ENCODE measurements around the gene HS3ST6.
"Not testable (repeated sequence)": the region's sequence is repeated elsewhere in the genome, so short reads cannot be mapped to it uniquely, and the experiment has no call there.

The HS3ST6 gene

GRCh38 chr16:1907226-1907860 is 10.9 kb downstream of the HS3ST6 start:
- no peak for DNase-seq

GRCh38 chr16:1906846-1907165 is 11.4 kb downstream of the HS3ST6 start:
- DNase-seq, result no peak

- no peak for DNase-seq
Measured at GRCh38 chr16:1906055-1906845, 12.0 kb downstream of the HS3ST6 start.

GRCh38 chr16:1903845-1904840 is 14.1 kb downstream of the HS3ST6 start:
- DNase-seq, result no peak

GRCh38 chr16:1903220-1903574 is 15.0 kb downstream of the HS3ST6 start:
- DNase-seq, result no peak

GRCh38 chr16:1902547-1903219 is 15.5 kb downstream of the HS3ST6 start:
- DNase-seq, result no peak

GRCh38 chr16:1900452-1900774 is 17.8 kb downstream of the HS3ST6 start:
- DNase-seq, result no peak

- no peak for DNase-seq
Measured at GRCh38 chr16:1899641-1900451, 18.4 kb downstream of the HS3ST6 start.

GRCh38 chr16:1897692-1898091 is 20.5 kb downstream of the HS3ST6 start:
- not testable (repeated sequence) for DNase-seq

GRCh38 chr16:1895949-1896675 is 22.1 kb downstream of the HS3ST6 start:
- no peak for DNase-seq

- DNase-seq, result no peak
Measured at GRCh38 chr16:1895068-1895467, 23.1 kb downstream of the HS3ST6 start.

GRCh38 chr16:1890708-1891050 is 27.5 kb downstream of the HS3ST6 start:
- no peak for DNase-seq

GRCh38 chr16:1890024-1890707 is 28.0 kb downstream of the HS3ST6 start:
- DNase-seq, result no peak

- DNase-seq, result no peak
Measured at GRCh38 chr16:1887711-1888354, 30.4 kb downstream of the HS3ST6 start.

- no peak for DNase-seq
Measured at GRCh38 chr16:1884889-1885288, 33.3 kb downstream of the HS3ST6 start.

- no peak for DNase-seq
Measured at GRCh38 chr16:1884155-1884760, 34.0 kb downstream of the HS3ST6 start.

- not testable (repeated sequence) for DNase-seq
Measured at GRCh38 chr16:1881172-1881571, 37.0 kb downstream of the HS3ST6 start.

GRCh38 chr16:1879477-1879876 is 38.7 kb downstream of the HS3ST6 start:
- no peak for DNase-seq

- DNase-seq, result no peak
Measured at GRCh38 chr16:1878256-1878655, 40.0 kb downstream of the HS3ST6 start.

- no peak for DNase-seq
Measured at GRCh38 chr16:1877804-1878203, 40.4 kb downstream of the HS3ST6 start.
